ENCODE results near the gene SATB2.

The SATB2 gene

GRCh38 chr2:199465988-199466691 is 8.4 kb upstream of the SATB2 start:
- no peak for DNase-seq (ENCODE audit: low spot score)

- DNase-seq (ENCODE audit: low spot score), result no peak
These were observed 7.7 kb upstream of the SATB2 start for GRCh38 chr2:199465390-199465789.

GRCh38 chr2:199464606-199465352 is 7.0 kb upstream of the SATB2 start:
- no peak for DNase-seq (ENCODE audit: low spot score)

GRCh38 chr2:199463708-199464605 is 6.2 kb upstream of the SATB2 start:
- no peak for DNase-seq (ENCODE audit: low spot score)

- peak; percentile 94 for DNase-seq (ENCODE audit: low spot score)
These were observed 5.4 kb upstream of the SATB2 start for GRCh38 chr2:199462956-199463692.

- DNase-seq (ENCODE audit: low spot score), result no peak
These were observed 4.7 kb upstream of the SATB2 start for GRCh38 chr2:199462347-199462955.

GRCh38 chr2:199461711-199462346 is 4.1 kb upstream of the SATB2 start:
- DNase-seq (ENCODE audit: low spot score), result no peak

GRCh38 chr2:199460846-199461710 is 3.3 kb upstream of the SATB2 start:
- no peak for DNase-seq (ENCODE audit: low spot score)

GRCh38 chr2:199460101-199460671 is 2.4 kb upstream of the SATB2 start:
- peak; percentile 38 for DNase-seq (ENCODE audit: low spot score)

GRCh38 chr2:199459286-199460100 is 1.8 kb upstream of the SATB2 start:
- peak; percentile 91 for DNase-seq (ENCODE audit: low spot score)

- peak; percentile 69 for DNase-seq (ENCODE audit: low spot score)
These were observed 1.1 kb upstream of the SATB2 start for GRCh38 chr2:199458806-199459285.

GRCh38 chr2:199458009-199458805 is 468 bp upstream of the SATB2 start:
- peak; percentile 68 for DNase-seq (ENCODE audit: low spot score)

- no peak for DNase-seq (ENCODE audit: low spot score)
These were observed 1.2 kb downstream of the SATB2 start for GRCh38 chr2:199456383-199457146.

- DNase-seq (ENCODE audit: low spot score), result no peak
These were observed 2.0 kb downstream of the SATB2 start for GRCh38 chr2:199455545-199456382.

GRCh38 chr2:199455210-199455544 is 2.6 kb downstream of the SATB2 start:
- DNase-seq (ENCODE audit: low spot score), result no peak

GRCh38 chr2:199452991-199453379 is 4.8 kb downstream of the SATB2 start:
- DNase-seq (ENCODE audit: low spot score), result no peak

Measured in AG08396 (cell line).